ENCODE data around the gene SIRT2. TPM values are rescaled to one million over a fixed set of nuclear protein-coding genes. Genes with fewer than 3 reads are reported as not detected.

Gene SIRT2
- total RNA-seq, 4 donors from 2014 or later: 108 to 154 (median 129) TPM

GRCh38 chr19:38915329-38916321, 16.2 kb upstream of the SIRT2 start:
- Histone ChIP-seq H3K9me3 (no peaks in the 10 kb centered on the region), H3K4me3 (no peak overlapping the region), H3K4me1 (peaks cover 0 to 5% (median 0%) of the 10 kb centered on the region in 4 donors), H3K36me3 (peaks cover 0 to 18% (median 0%) of the 10 kb centered on the region in 3 donors), H3K27ac (no peak overlapping the region), H3K27me3 (peaks cover 0 to 16% of the 10 kb centered on the region in 2 donors)
- WGBS, 2 donors: 87 to 91% methylated on average over 41 to 44 of the region's 44 CpGs
- no peak for DNase-seq (ENCODE audit: low spot score in 2 of 2)
- TF ChIP-seq POLR2A (IDR thresholded peaks at IDR 0.05) (no peak), EP300 (IDR thresholded peaks at IDR 0.05) (no peak), CTCF (IDR thresholded peaks at IDR 0.05) (no peak)

GRCh38 chr19:38913958-38914357, 14.5 kb upstream of the SIRT2 start:
- Histone ChIP-seq H3K36me3 (peaks cover 0 to 24% (median 0%) of the 10 kb centered on the region in 3 donors), H3K4me3 (no peak overlapping the region), H3K27ac (no peak overlapping the region), H3K4me1 (peaks cover 0 to 5% (median 0%) of the 10 kb centered on the region in 4 donors), H3K27me3 (peaks cover 0 to 16% of the 10 kb centered on the region in 2 donors), H3K9me3 (no peaks in the 10 kb centered on the region)
- WGBS, 2 donors: 94% methylated on average over 8 of the region's 8 CpGs
- DNase-seq (ENCODE audit: low spot score in 2 of 2): no peak
- TF ChIP-seq CTCF (IDR thresholded peaks at IDR 0.05) (no peak), EP300 (IDR thresholded peaks at IDR 0.05) (no peak), POLR2A (IDR thresholded peaks at IDR 0.05) (no peak)

GRCh38 chr19:38912600-38913514, 13.4 kb upstream of the SIRT2 start:
- Histone ChIP-seq H3K36me3 (peaks cover 0 to 34% (median 0%) of the 10 kb centered on the region in 3 donors), H3K27me3 (peaks cover 0 to 16% of the 10 kb centered on the region in 2 donors), H3K27ac (no peak overlapping the region), H3K4me1 (peaks cover 0 to 5% (median 0%) of the 10 kb centered on the region in 4 donors), H3K9me3 (no peaks in the 10 kb centered on the region), H3K4me3 (no peak overlapping the region)
- DNase-seq (ENCODE audit: low spot score in 2 of 2): no peak
- TF ChIP-seq CTCF (IDR thresholded peaks at IDR 0.05) (no peak), EP300 (IDR thresholded peaks at IDR 0.05) (no peak), POLR2A (IDR thresholded peaks at IDR 0.05) (no peak)
- 68 to 70% methylated on average over 10 to 12 of the region's 12 CpGs for WGBS, 2 donors

- Histone ChIP-seq H3K36me3 (peaks cover 0 to 48% (median 13%) of the 10 kb centered on the region in 3 donors), H3K4me1 (peaks cover 0 to 5% (median 0%) of the 10 kb centered on the region in 4 donors), H3K27ac (no peak overlapping the region), H3K4me3 (no peak overlapping the region), H3K27me3 (peaks cover 0 to 16% of the 10 kb centered on the region in 2 donors), H3K9me3 (no peaks in the 10 kb centered on the region)
- no peak for DNase-seq (ENCODE audit: low spot score in 2 of 2)
- TF ChIP-seq CTCF (IDR thresholded peaks at IDR 0.05) (no peak), EP300 (IDR thresholded peaks at IDR 0.05) (no peak), POLR2A (IDR thresholded peaks at IDR 0.05) (no peak)
- WGBS, 2 donors: 55 to 58% methylated on average over 10 to 15 of the region's 16 CpGs
Observed at GRCh38 chr19:38911388-38912001, 12.1 kb upstream of the SIRT2 start.

All from tibial nerve (tissue), 4 donors.